ENCODE data around the gene PLEKHN1.
"Not testable (repeated sequence)": the region's sequence is repeated elsewhere in the genome, so short reads cannot be mapped to it uniquely, and the experiment has no call there.

Gene PLEKHN1

GRCh38 chr1:993379-993995 is 27.2 kb downstream of the PLEKHN1 start:
- DNase-seq (ENCODE audit: low read depth) = no peak
- no peak overlapping the region for H3K4me3 ChIP-seq (ENCODE audit: low read depth, low read length)
- TF ChIP-seq MYC (IDR thresholded peaks at IDR 0.05; ENCODE audit: low read depth, low read length) (no peak), CTCF (IDR thresholded peaks at IDR 0.05; ENCODE audit: low read depth, low read length) (no peak), MAX (IDR thresholded peaks at IDR 0.05; ENCODE audit: low read depth, low read length) (no peak), POLR2A (IDR thresholded peaks at IDR 0.05; ENCODE audit: extremely low read depth, insufficient read length) (no peak)

GRCh38 chr1:994546-994945 is 28.3 kb downstream of the PLEKHN1 start:
- DNase-seq (ENCODE audit: low read depth); H3K4me3 ChIP-seq (ENCODE audit: low read depth, low read length): not testable (repeated sequence)

GRCh38 chr1:995665-996633 is 29.7 kb downstream of the PLEKHN1 start:
- H3K4me3 ChIP-seq (ENCODE audit: low read depth, low read length) = no peak overlapping the region
- TF ChIP-seq POLR2A (IDR thresholded peaks at IDR 0.05; ENCODE audit: extremely low read depth, insufficient read length) (no peak), CTCF (IDR thresholded peaks at IDR 0.05; ENCODE audit: low read depth, low read length) (no peak), MAX (IDR thresholded peaks at IDR 0.05; ENCODE audit: low read depth, low read length) (no peak), MYC (IDR thresholded peaks at IDR 0.05; ENCODE audit: low read depth, low read length) (no peak)
- DNase-seq (ENCODE audit: low read depth) = no peak

GRCh38 chr1:996851-997712 is 30.8 kb downstream of the PLEKHN1 start:
- no peak overlapping the region for H3K4me3 ChIP-seq (ENCODE audit: low read depth, low read length)
- no peak for TF ChIP-seq CTCF (IDR thresholded peaks at IDR 0.05; ENCODE audit: low read depth, low read length)
- TF ChIP-seq MYC (IDR thresholded peaks at IDR 0.05; ENCODE audit: low read depth, low read length) = no peak
- no peak for TF ChIP-seq MAX (IDR thresholded peaks at IDR 0.05; ENCODE audit: low read depth, low read length)
- no peak for TF ChIP-seq POLR2A (IDR thresholded peaks at IDR 0.05; ENCODE audit: extremely low read depth, insufficient read length)
- peak; percentile 32 for DNase-seq (ENCODE audit: low read depth)

GRCh38 chr1:997713-997992 is 31.4 kb downstream of the PLEKHN1 start:
- H3K4me3 ChIP-seq (ENCODE audit: low read depth, low read length) = no peak overlapping the region
- DNase-seq (ENCODE audit: low read depth) = no peak
- TF ChIP-seq POLR2A (IDR thresholded peaks at IDR 0.05; ENCODE audit: extremely low read depth, insufficient read length) (no peak), MYC (IDR thresholded peaks at IDR 0.05; ENCODE audit: low read depth, low read length) (no peak), MAX (IDR thresholded peaks at IDR 0.05; ENCODE audit: low read depth, low read length) (no peak), CTCF (IDR thresholded peaks at IDR 0.05; ENCODE audit: low read depth, low read length) (no peak)
